Activated naive CD8-positive, alpha-beta T cell treated with anti-CD3 and anti-CD28 coated beads, Interleukin-2, amount 10 ng/mL, durations not matched to agents 7 days and 5 days (primary cell): ENCODE results near the gene SMARCB1. TPM values are rescaled to one million over a fixed set of nuclear protein-coding genes. Genes with fewer than 3 reads are reported as not detected.
A peak's percentile ranks its signal among the peaks of the same experiment; 100 is the strongest.

Source experiments
- ATAC-seq: fragments of 150-1000 bp; cut with Tn5 transposase; one replicate; pipeline ENCODE4 v1.10.0; 2021; ENCODE audit warnings: low read depth, moderate library complexity
- POLR2A ChIA-PET: fragments of 350-600 bp; sonication (Branson Sonifier 250); formaldehyde crosslinking; loops from one replicate; lab custom pipeline; 2021; ENCODE audit warnings: antibody characterized with exemption; lab: Charles Lee
- DNase-seq: peaks from one replicate; pipeline ENCODE4 v3.0.0; 2021
- H3K27ac Mint-ChIP-seq: one replicate; pipeline ENCODE4 v1.8.0; 2022; ENCODE audit warnings: mild to moderate bottlenecking, mixed read lengths
- H3K27me3 Mint-ChIP-seq: one replicate; pipeline ENCODE4 v1.8.0; 2022; ENCODE audit warnings: mild to moderate bottlenecking, moderate library complexity, mixed read lengths
- H3K36me3 Mint-ChIP-seq: one replicate; pipeline ENCODE4 v1.8.0; 2021; ENCODE audit warnings: mild to moderate bottlenecking, mixed read lengths
- H3K4me1 Mint-ChIP-seq: one replicate; pipeline ENCODE4 v1.8.0; 2021; ENCODE audit warnings: mixed read lengths
- H3K4me3 Mint-ChIP-seq: one replicate; pipeline ENCODE4 v1.8.0; 2022; ENCODE audit warnings: mild to moderate bottlenecking, moderate library complexity, mixed read lengths
- H3K9me3 Mint-ChIP-seq: one replicate; pipeline ENCODE4 v1.8.0; 2021; ENCODE audit warnings: mixed read lengths
- total RNA-seq, 2 experiments: library from RNA; stranded (reverse); gene quantifications; one replicate each; pipeline ENCODE4 v1.2.3, GENCODE V29; 2021

Gene SMARCB1
- total RNA-seq, 2 experiments from 2014 or later = 81.2 to 82.8 TPM

GRCh38 chr22:23752090-23752691 is 34.6 kb upstream of the SMARCB1 start:
- Mint-ChIP-seq H3K4me3 (peak overlapping the region; percentile 70), H3K27me3 (peaks cover 2% of the 10 kb centered on the region), H3K27ac (peak overlapping the region; percentile 78), H3K4me1 (peaks cover 15% of the 10 kb centered on the region), H3K9me3 (no peaks in the 10 kb centered on the region), H3K36me3 (peaks cover 1% of the 10 kb centered on the region)
- POLR2A ChIA-PET = interaction anchor here (0.7 to 2.3 kb wide), 6 partner anchors 11 to 47 kb away, joined by 3 to 16 read pairs (median 4); partner anchors contain the start of gene C22orf15
- ATAC-seq (no peak), DNase-seq (no peak)

GRCh38 chr22:23752750-23753149 is 34.0 kb upstream of the SMARCB1 start:
- POLR2A ChIA-PET = interaction anchor here (1.9 to 2.3 kb wide), 2 partner anchors 11 to 35 kb away, joined by 4 to 16 read pairs; partner anchors contain the start of gene C22orf15
- Mint-ChIP-seq H3K4me3 (no peak overlapping the region), H3K27ac (peak overlapping the region; percentile 60), H3K9me3 (no peaks in the 10 kb centered on the region), H3K4me1 (peaks cover 15% of the 10 kb centered on the region), H3K36me3 (peaks cover 1% of the 10 kb centered on the region), H3K27me3 (peaks cover 2% of the 10 kb centered on the region)
- ATAC-seq = no peak
- no peak for DNase-seq

GRCh38 chr22:23753385-23753784 is 33.4 kb upstream of the SMARCB1 start:
- H3K27ac Mint-ChIP-seq = no peak overlapping the region
- POLR2A ChIA-PET = interaction anchor here (1.9 kb wide), 1 partner anchor 10 kb away, joined by 4 read pairs; the partner anchor contains the start of gene C22orf15
- no peak for DNase-seq
- H3K27me3 Mint-ChIP-seq = peaks cover 2% of the 10 kb centered on the region
- H3K4me1 Mint-ChIP-seq = peaks cover 15% of the 10 kb centered on the region
- no peak for ATAC-seq
- no peak overlapping the region for H3K4me3 Mint-ChIP-seq
- no peaks in the 10 kb centered on the region for H3K9me3 Mint-ChIP-seq
- H3K36me3 Mint-ChIP-seq = peaks cover 1% of the 10 kb centered on the region

GRCh38 chr22:23754220-23754919 is 32.4 kb upstream of the SMARCB1 start, which contains the start of gene VPREB3:
VPREB3 (minus strand) TSS chr22:23754425; CDS start chr22:23754363, 62 bp downstream.
- H3K4me3 Mint-ChIP-seq = no peak within 1 kb of the TSS
- H3K36me3 Mint-ChIP-seq = peaks cover 1% of the 10 kb centered on the region
- H3K9me3 Mint-ChIP-seq = no peaks in the 10 kb centered on the region
- POLR2A ChIA-PET = interaction anchor here (0.5 kb wide), 1 partner anchor 60 kb away, joined by 3 read pairs; no protein-coding TSS in a partner anchor
- no peak for ATAC-seq
- peaks cover 2% of the 10 kb centered on the region for H3K27me3 Mint-ChIP-seq
- no peak for DNase-seq
- peaks cover 15% of the 10 kb centered on the region for H3K4me1 Mint-ChIP-seq
- no peak within 1 kb of the TSS for H3K27ac Mint-ChIP-seq

GRCh38 chr22:23754980-23755636 is 31.7 kb upstream of the SMARCB1 start:
- no peak overlapping the region for H3K27ac Mint-ChIP-seq
- H3K27me3 Mint-ChIP-seq = peaks cover 2% of the 10 kb centered on the region
- H3K9me3 Mint-ChIP-seq = no peaks in the 10 kb centered on the region
- H3K36me3 Mint-ChIP-seq = peaks cover 1% of the 10 kb centered on the region
- no peak for DNase-seq
- no peak for ATAC-seq
- POLR2A ChIA-PET = no interaction called here
- peaks cover 9% of the 10 kb centered on the region for H3K4me1 Mint-ChIP-seq
- H3K4me3 Mint-ChIP-seq = no peak overlapping the region

GRCh38 chr22:23755711-23756110 is 31.1 kb upstream of the SMARCB1 start:
- H3K36me3 Mint-ChIP-seq = no peaks in the 10 kb centered on the region
- H3K27ac Mint-ChIP-seq = no peak overlapping the region
- DNase-seq (no peak), ATAC-seq (no peak)
- H3K4me3 Mint-ChIP-seq = no peak overlapping the region
- H3K4me1 Mint-ChIP-seq = peaks cover 8% of the 10 kb centered on the region
- no peaks in the 10 kb centered on the region for H3K9me3 Mint-ChIP-seq
- POLR2A ChIA-PET = interaction anchor here (0.7 to 1.2 kb wide), 2 partner anchors 30 to 69 kb away, joined by 3 read pairs; no protein-coding TSS in a partner anchor
- H3K27me3 Mint-ChIP-seq = peaks cover 2% of the 10 kb centered on the region

GRCh38 chr22:23756891-23757290 is 29.9 kb upstream of the SMARCB1 start:
- peak overlapping the region; percentile 26 for H3K27ac Mint-ChIP-seq
- H3K27me3 Mint-ChIP-seq = peaks cover 2% of the 10 kb centered on the region
- H3K9me3 Mint-ChIP-seq = no peaks in the 10 kb centered on the region

GRCh38 chr22:23759566-23759965 is 27.2 kb upstream of the SMARCB1 start:
- peaks cover 23% of the 10 kb centered on the region for H3K4me1 Mint-ChIP-seq
- H3K9me3 Mint-ChIP-seq = no peaks in the 10 kb centered on the region
- POLR2A ChIA-PET = interaction anchor here (0.6 to 1.5 kb wide), 2 partner anchors 9 to 22 kb away, joined by 3 read pairs; partner anchors contain the start of gene ZNF70
- DNase-seq (no peak), ATAC-seq (no peak)
- H3K4me3 Mint-ChIP-seq = no peak overlapping the region
- H3K27ac Mint-ChIP-seq = no peak overlapping the region
- peaks cover 2% of the 10 kb centered on the region for H3K36me3 Mint-ChIP-seq
- peaks cover 2% of the 10 kb centered on the region for H3K27me3 Mint-ChIP-seq

More at GRCh38 chr22:23756891-23757290, 29.9 kb upstream of the SMARCB1 start:
- Mint-ChIP-seq H3K4me1 (peaks cover 10% of the 10 kb centered on the region), H3K36me3 (no peaks in the 10 kb centered on the region), H3K4me3 (no peak overlapping the region)
- POLR2A ChIA-PET = interaction anchor here (0.9 kb wide), 1 partner anchor 101 kb away, joined by 3 read pairs; the partner anchor contains the start of gene SLC2A11
- no peak for DNase-seq
- no peak for ATAC-seq

GRCh38 chr22:23760056-23760455 is 26.7 kb upstream of the SMARCB1 start:
- DNase-seq = no peak
- H3K27ac Mint-ChIP-seq = no peak overlapping the region
- H3K9me3 Mint-ChIP-seq = no peaks in the 10 kb centered on the region
- no peak for ATAC-seq
- peaks cover 27% of the 10 kb centered on the region for H3K4me1 Mint-ChIP-seq
- no peak overlapping the region for H3K4me3 Mint-ChIP-seq
- POLR2A ChIA-PET = interaction anchor here (1.5 to 1.9 kb wide), 2 partner anchors 9 kb away, joined by 3 to 7 read pairs; partner anchors contain the start of gene ZNF70
- H3K27me3 Mint-ChIP-seq = peaks cover 2% of the 10 kb centered on the region
- peaks cover 2% of the 10 kb centered on the region for H3K36me3 Mint-ChIP-seq

- Mint-ChIP-seq H3K9me3 (no peaks in the 10 kb centered on the region), H3K36me3 (peaks cover 2% of the 10 kb centered on the region), H3K27me3 (no peaks in the 10 kb centered on the region), H3K4me3 (peak within 1 kb of the TSS; percentile 81), H3K4me1 (peaks cover 38% of the 10 kb centered on the region), H3K27ac (peak within 1 kb of the TSS; percentile 90)
- DNase-seq (peak; percentile 60), ATAC-seq (peak; percentile 17)
- POLR2A ChIA-PET = interaction anchor here (0.6 to 1.5 kb wide), 10 partner anchors 10 to 131 kb away, joined by 3 to 8 read pairs (median 4); partner anchors contain the start of genes MIF, MMP11, SLC2A11 and SMARCB1
Observed at GRCh38 chr22:23762842-23763578, 23.8 kb upstream of the SMARCB1 start, which contains the start of gene C22orf15. C22orf15 (plus strand) TSS chr22:23762990; CDS start chr22:23763307, 317 bp downstream.

GRCh38 chr22:23763579-23763945 is 23.2 kb upstream of the SMARCB1 start:
- H3K27ac Mint-ChIP-seq = peak overlapping the region; percentile 90
- peaks cover 2% of the 10 kb centered on the region for H3K36me3 Mint-ChIP-seq
- H3K27me3 Mint-ChIP-seq = no peaks in the 10 kb centered on the region
- POLR2A ChIA-PET = interaction anchor here (0.8 to 1.5 kb wide), 6 partner anchors 9 to 94 kb away, joined by 3 to 8 read pairs (median 4); partner anchors contain the start of genes MMP11, SLC2A11, SMARCB1 and ZNF70
- peaks cover 40% of the 10 kb centered on the region for H3K4me1 Mint-ChIP-seq
- ATAC-seq = peak; percentile 30
- DNase-seq = peak; percentile 71
- no peaks in the 10 kb centered on the region for H3K9me3 Mint-ChIP-seq
- H3K4me3 Mint-ChIP-seq = peak overlapping the region; percentile 81

GRCh38 chr22:23763954-23764353 is 22.8 kb upstream of the SMARCB1 start:
- H3K27me3 Mint-ChIP-seq = no peaks in the 10 kb centered on the region
- peaks cover 40% of the 10 kb centered on the region for H3K4me1 Mint-ChIP-seq
- DNase-seq (no peak), ATAC-seq (no peak)
- H3K9me3 Mint-ChIP-seq = no peaks in the 10 kb centered on the region
- H3K36me3 Mint-ChIP-seq = peaks cover 2% of the 10 kb centered on the region
- peak overlapping the region; percentile 81 for H3K4me3 Mint-ChIP-seq
- POLR2A ChIA-PET = interaction anchor here (1.1 to 1.5 kb wide), 2 partner anchors 11 to 12 kb away, joined by 3 to 4 read pairs; no protein-coding TSS in a partner anchor
- H3K27ac Mint-ChIP-seq = peak overlapping the region; percentile 90
